DOHH2 (cell line): ENCODE results near the gene PLA2G7.

Source experiments
- H3F3A ChIP-seq: fragments of 200-600 bp; sonication (generic), shearing (Covaris generic); 2 replicates; pipeline ENCODE4 v1.6.0; 2016; ENCODE audit warnings: antibody characterized with exemption, mild to moderate bottlenecking; ENCODE audit not compliant: control insufficient read depth, insufficient read depth
- H3K27ac ChIP-seq: fragments of 200-600 bp; sonication (generic); 2 replicates; pipeline ENCODE4 v1.5.1; 2014; ENCODE audit warnings: low read depth, mild to moderate bottlenecking, low read length, moderate library complexity
- H3K27me3 ChIP-seq: fragments of 200-600 bp; sonication (generic); 2 replicates; pipeline ENCODE4 v1.6.1; 2014; ENCODE audit warnings: mild to moderate bottlenecking, low read length, mixed read lengths; ENCODE audit not compliant: control insufficient read depth
- H3K36me3 ChIP-seq: fragments of 200-600 bp; sonication (generic); 2 replicates; pipeline ENCODE4 v1.6.1; 2014; ENCODE audit warnings: mild to moderate bottlenecking, low read length, moderate library complexity, mixed read lengths; ENCODE audit not compliant: control insufficient read depth
- H3K4me1 ChIP-seq: fragments of 200-600 bp; sonication (generic); 2 replicates; pipeline ENCODE4 v1.6.1; 2014; ENCODE audit warnings: mild to moderate bottlenecking, low read length, mixed read lengths; ENCODE audit not compliant: control insufficient read depth
- H3K4me2 ChIP-seq: fragments of 200-600 bp; sonication (generic); 2 replicates; pipeline ENCODE4 v1.6.0; 2014; ENCODE audit warnings: mild to moderate bottlenecking, low read length, moderate library complexity
- H3K4me3 ChIP-seq: fragments of 200-600 bp; sonication (generic); 2 replicates; pipeline ENCODE4 v1.5.1; 2014; ENCODE audit warnings: mild to moderate bottlenecking, low read length, mixed read lengths
- H3K79me2 ChIP-seq: fragments of 200-600 bp; sonication (generic); 2 replicates; pipeline ENCODE4 v1.6.1; 2014; ENCODE audit warnings: mild to moderate bottlenecking, low read length, mixed read lengths; ENCODE audit not compliant: control insufficient read depth
- H3K9me2 ChIP-seq: fragments of 200-600 bp; sonication (generic); replicated peaks from 2 replicates; pipeline ENCODE4 v1.6.1; 2014; ENCODE audit warnings: mild to moderate bottlenecking, low read length, mixed read lengths; ENCODE audit not compliant: control insufficient read depth
- H3K9me3 ChIP-seq: fragments of 200-600 bp; sonication (generic); 2 replicates; pipeline ENCODE4 v1.6.1; 2014; ENCODE audit warnings: antibody characterized with exemption, low read length, mixed read lengths; ENCODE audit not compliant: control insufficient read depth, insufficient read depth
- H4K20me1 ChIP-seq: fragments of 200-600 bp; sonication (generic); 2 replicates; pipeline ENCODE4 v1.6.0; 2014; ENCODE audit warnings: low read depth, mild to moderate bottlenecking, antibody characterized with exemption, low read length, moderate library complexity; ENCODE audit not compliant: control insufficient read depth, insufficient read depth
- EZH2phosphoT487 ChIP-seq: fragments of 200-600 bp; sonication (generic); IDR thresholded peaks from 2 replicates; pipeline ENCODE4 v1.6.1; 2017; ENCODE audit warnings: borderline replicate concordance, mild to moderate bottlenecking, antibody characterized with exemption, low read length, moderate library complexity, mixed read lengths
- TF ChIP-seq, protein P1 (sequence below): fragments of 200-600 bp; sonication (generic); IDR thresholded peaks from one replicate; pipeline ENCODE4 v1.5.1; 2014; ENCODE audit warnings: antibody characterized with exemption, mild to moderate bottlenecking, low read depth, low read length; ENCODE audit not compliant: poor library complexity, severe bottlenecking

Gene PLA2G7

DNA sequence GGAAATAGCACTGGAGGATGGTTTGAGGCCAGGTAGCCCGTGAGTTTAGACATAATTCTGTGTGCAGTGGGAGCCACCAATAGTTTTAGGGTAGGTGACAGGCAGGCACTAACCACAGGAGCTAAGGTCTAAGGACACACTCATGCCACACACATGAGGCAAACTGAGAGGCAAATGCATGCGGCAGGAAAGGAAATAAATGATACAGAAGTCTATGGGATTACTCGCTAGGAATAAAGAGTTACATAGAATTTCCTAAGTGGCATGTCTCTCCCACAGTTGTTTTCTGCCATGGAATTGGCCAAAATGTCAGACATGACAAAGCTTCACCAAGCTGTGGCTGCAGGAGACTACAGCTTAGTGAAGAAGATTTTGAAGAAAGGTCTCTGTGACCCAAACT is 16.5 kb upstream of the PLA2G7 start:
- Histone ChIP-seq H3K27me3 (peaks cover 2% of the 10 kb centered on the region; the same call in 1 of the 2 replicates), H3K36me3 (no peaks in the 10 kb centered on the region), H3K9me2 (no peaks in the 10 kb centered on the region), H3F3A (no peaks in the 10 kb centered on the region), H3K79me2 (no peaks in the 10 kb centered on the region), H3K4me3 (no peak overlapping the region), H3K4me2 (no peak overlapping the region), H3K9me3 (no peaks in the 10 kb centered on the region), H4K20me1 (no peaks in the 10 kb centered on the region), H3K4me1 (peaks cover 3% of the 10 kb centered on the region; the same call in 1 of the 2 replicates), H3K27ac (no peak overlapping the region)
- TF ChIP-seq, protein P1, sequence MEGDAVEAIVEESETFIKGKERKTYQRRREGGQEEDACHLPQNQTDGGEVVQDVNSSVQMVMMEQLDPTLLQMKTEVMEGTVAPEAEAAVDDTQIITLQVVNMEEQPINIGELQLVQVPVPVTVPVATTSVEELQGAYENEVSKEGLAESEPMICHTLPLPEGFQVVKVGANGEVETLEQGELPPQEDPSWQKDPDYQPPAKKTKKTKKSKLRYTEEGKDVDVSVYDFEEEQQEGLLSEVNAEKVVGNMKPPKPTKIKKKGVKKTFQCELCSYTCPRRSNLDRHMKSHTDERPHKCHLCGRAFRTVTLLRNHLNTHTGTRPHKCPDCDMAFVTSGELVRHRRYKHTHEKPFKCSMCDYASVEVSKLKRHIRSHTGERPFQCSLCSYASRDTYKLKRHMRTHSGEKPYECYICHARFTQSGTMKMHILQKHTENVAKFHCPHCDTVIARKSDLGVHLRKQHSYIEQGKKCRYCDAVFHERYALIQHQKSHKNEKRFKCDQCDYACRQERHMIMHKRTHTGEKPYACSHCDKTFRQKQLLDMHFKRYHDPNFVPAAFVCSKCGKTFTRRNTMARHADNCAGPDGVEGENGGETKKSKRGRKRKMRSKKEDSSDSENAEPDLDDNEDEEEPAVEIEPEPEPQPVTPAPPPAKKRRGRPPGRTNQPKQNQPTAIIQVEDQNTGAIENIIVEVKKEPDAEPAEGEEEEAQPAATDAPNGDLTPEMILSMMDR: no peak
- no peak for TF ChIP-seq EZH2phosphoT487

DNA sequence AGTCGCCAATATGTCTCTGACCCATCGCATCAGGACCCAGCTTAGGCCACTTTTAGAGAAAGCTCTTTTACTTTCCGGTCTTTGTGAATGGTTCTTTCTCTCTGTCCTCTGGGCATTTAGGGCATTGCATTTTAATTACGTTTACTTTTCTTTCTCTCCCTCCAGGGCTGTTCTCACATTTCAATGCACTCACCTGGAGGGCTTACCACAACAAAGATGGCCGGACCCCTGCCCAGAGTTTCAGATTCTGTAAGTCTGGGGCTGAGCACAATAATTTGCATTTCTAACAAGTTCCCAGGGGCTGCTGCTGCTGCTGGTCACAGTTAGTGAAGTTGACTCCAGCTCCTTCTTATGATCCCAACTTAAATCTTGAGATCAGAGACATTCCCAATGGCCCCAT is 14.6 kb upstream of the PLA2G7 start:
- Histone ChIP-seq H3K36me3 (no peaks in the 10 kb centered on the region), H3K79me2 (no peaks in the 10 kb centered on the region), H3K9me3 (no peaks in the 10 kb centered on the region), H3K9me2 (no peaks in the 10 kb centered on the region), H3K27ac (no peak overlapping the region), H3K4me3 (no peak overlapping the region), H3F3A (no peaks in the 10 kb centered on the region), H3K27me3 (no peaks in the 10 kb centered on the region), H3K4me1 (no peaks in the 10 kb centered on the region), H4K20me1 (no peaks in the 10 kb centered on the region), H3K4me2 (no peak overlapping the region)
- TF ChIP-seq EZH2phosphoT487: no peak
- TF ChIP-seq, protein P1: no peak

DNA sequence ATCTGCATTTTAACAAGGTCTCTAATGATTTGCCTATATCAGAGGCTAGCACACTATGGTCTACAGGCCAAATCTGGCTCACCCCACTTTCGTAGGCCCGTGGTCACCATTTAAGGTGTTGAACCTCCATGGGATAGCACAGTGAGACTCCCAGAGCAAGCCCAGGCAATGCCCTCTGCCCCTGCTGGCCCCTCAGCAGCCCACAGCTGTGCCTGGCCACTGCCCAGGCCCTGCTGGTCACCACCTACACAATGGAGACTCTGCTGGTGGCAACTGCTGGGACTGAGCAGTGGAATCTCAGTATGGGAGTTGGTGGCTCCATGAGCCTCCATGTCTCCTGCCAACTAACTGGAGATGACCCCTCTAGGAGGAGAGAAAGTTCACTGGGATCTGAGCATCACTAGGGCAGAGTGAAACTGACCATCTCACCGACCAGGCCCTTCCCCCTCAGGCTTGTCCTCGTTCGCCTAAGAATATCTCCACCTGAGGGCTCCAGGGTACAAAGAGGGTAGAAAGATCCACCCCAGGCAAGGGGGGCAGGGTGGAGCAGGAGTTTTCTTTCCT is 13.8 kb upstream of the PLA2G7 start:
- TF ChIP-seq EZH2phosphoT487: no peak
- TF ChIP-seq, protein P1: no peak
- no peaks in the 10 kb centered on the region for H4K20me1 ChIP-seq
- no peak overlapping the region for H3K4me3 ChIP-seq
- no peaks in the 10 kb centered on the region for H3K9me3 ChIP-seq
- H3K36me3 ChIP-seq: no peaks in the 10 kb centered on the region
- no peak overlapping the region for H3K27ac ChIP-seq
- no peaks in the 10 kb centered on the region for H3K27me3 ChIP-seq
- H3K4me1 ChIP-seq: no peaks in the 10 kb centered on the region
- no peaks in the 10 kb centered on the region for H3K9me2 ChIP-seq
- H3K4me2 ChIP-seq: no peak overlapping the region
- no peaks in the 10 kb centered on the region for H3K79me2 ChIP-seq
- H3F3A ChIP-seq: no peaks in the 10 kb centered on the region
